Esophagus squamous epithelium (tissue), 5 donors: ENCODE data around the gene ITGB6. TPM values are rescaled to one million over a fixed set of nuclear protein-coding genes. Genes with fewer than 3 reads are reported as not detected.

Experiments
- DNase-seq: peaks from one replicate; lab custom pipeline; 2025; lab: John Stamatoyannopoulos, UW
- H3K27ac ChIP-seq, 4 donors: fragments of 200-600 bp; sonication (generic); one replicate each; pipeline ENCODE4 v1.5.1; 2016 to 2019; ENCODE audit warnings: mild to moderate bottlenecking in 1 of 4
- H3K27me3 ChIP-seq, 4 donors: fragments of 200-600 bp; sonication (generic); 1 replicate in 3 of 4; 2 replicates in 1 of 4; pipeline versions ENCODE4 v1.5.1 to v1.6.0; 2017 to 2021; ENCODE audit warnings: antibody characterized with exemption in 1 of 4
- H3K36me3 ChIP-seq, 3 donors: fragments of 200-600 bp; sonication (generic); one replicate each; pipeline ENCODE4 v1.5.1; 2016 to 2019
- H3K4me1 ChIP-seq, 3 donors: fragments of 200-600 bp; sonication (generic); one replicate each; pipeline ENCODE4 v1.5.1; 2017 to 2019
- H3K4me3 ChIP-seq, 4 donors: fragments of 200-600 bp; sonication (generic); 1 replicate in 3 of 4; 2 replicates in 1 of 4; pipeline ENCODE4 v1.5.1; 2016 to 2019; ENCODE audit warnings: mild to moderate bottlenecking in 2 of 4, moderate library complexity in 1 of 4
- H3K9me3 ChIP-seq, 3 donors: fragments of 200-600 bp; sonication (generic); one replicate each; pipeline ENCODE4 v1.5.1; 2016 to 2019
- CTCF ChIP-seq, 6 experiments: fragments of 450-650 bp in 4 of 6; fragments of 200-600 bp in 2 of 6; sonication (generic) in 2 of 6; IDR thresholded peaks; one replicate each; pipeline ENCODE4 v1.5.1; 2016 to 2019; ENCODE audit warnings: antibody characterized with exemption in 6 of 6, mild to moderate bottlenecking in 4 of 6, moderate library complexity in 4 of 6
- POLR2A ChIP-seq, 4 donors: fragments of 450-650 bp; IDR thresholded peaks; one replicate each; pipeline ENCODE4 v1.6.1; 2017; ENCODE audit warnings: antibody characterized with exemption in 4 of 4, mild to moderate bottlenecking in 4 of 4, moderate library complexity in 3 of 4
- WGBS, 2 donors: methylation state at CpG; one replicate each; pipeline ENCODE4 v1.1.5; 2018; 5-methylcytosine and 5-hydroxymethylcytosine counted together
- intact Hi-C: fragments of 100-400 bp; cut with DNase I; formaldehyde crosslinking; loops from one replicate; pipeline ENCODE4 v1.15.0; 2022
- total RNA-seq, 4 donors: library from RNA; depleted of rRNA; stranded (reverse); fragments of >200 nt; gene quantifications; one replicate each; pipeline ENCODE4 v1.1.0, GENCODE V29; 2016
- donor health status: DM: yes; HTN: yes; CAD: no.

Gene ITGB6
- total RNA-seq, 4 donors from 2014 or later: 25.3 to 42.2 (median 33.6) TPM

GRCh38 chr2:160168878-160169277, 31.2 kb downstream of the ITGB6 start:
- H3K36me3 ChIP-seq: peaks cover 0 to 75% (median 9%) of the 10 kb centered on the region in 3 donors
- no peaks in the 10 kb centered on the region for H3K4me1 ChIP-seq
- H3K4me3 ChIP-seq: no peak overlapping the region
- DNase-seq: no peak
- intact Hi-C loops: no loop called here
- no peaks in the 10 kb centered on the region for H3K9me3 ChIP-seq
- WGBS, 2 donors: 95% methylated on average over 3 of the region's 3 CpGs
- H3K27ac ChIP-seq: no peak overlapping the region
- no peaks in the 10 kb centered on the region for H3K27me3 ChIP-seq
- no peak for TF ChIP-seq POLR2A (IDR thresholded peaks at IDR 0.05)
- no peak for TF ChIP-seq CTCF (IDR thresholded peaks at IDR 0.05)

- no peak for TF ChIP-seq CTCF (IDR thresholded peaks at IDR 0.05)
- TF ChIP-seq POLR2A (IDR thresholded peaks at IDR 0.05): no peak
- WGBS, 2 donors: 87 to 89% methylated on average over 12 of the region's 12 CpGs
- H3K4me3 ChIP-seq: no peak overlapping the region
- H3K9me3 ChIP-seq: no peaks in the 10 kb centered on the region
- no peaks in the 10 kb centered on the region for H3K4me1 ChIP-seq
- no peak overlapping the region for H3K27ac ChIP-seq
- H3K27me3 ChIP-seq: no peaks in the 10 kb centered on the region
- H3K36me3 ChIP-seq: peaks cover 0 to 82% (median 6%) of the 10 kb centered on the region in 3 donors
- no peak for DNase-seq
- intact Hi-C loops: no loop called here
Observed at GRCh38 chr2:160167089-160167740, 32.9 kb downstream of the ITGB6 start.

DNA sequence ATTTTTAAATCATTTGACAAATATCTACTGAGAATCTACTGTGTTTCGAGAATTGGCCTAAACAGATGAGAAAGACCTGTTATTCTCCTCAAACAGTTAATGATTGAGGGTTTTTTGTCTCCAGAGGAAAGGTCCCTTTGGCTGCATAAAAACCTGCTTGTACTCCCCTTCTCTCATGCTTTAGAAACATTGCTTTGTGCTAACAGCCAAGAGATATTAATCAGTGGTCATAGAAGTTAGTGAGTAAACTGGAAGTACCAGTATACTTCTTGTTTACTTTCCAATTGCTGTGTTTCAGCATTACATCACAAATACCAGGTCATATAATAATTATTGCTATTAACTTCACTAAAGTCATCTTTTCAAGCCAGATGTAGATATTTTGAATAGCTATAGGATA, 34.1 kb downstream of the ITGB6 start:
- TF ChIP-seq POLR2A (IDR thresholded peaks at IDR 0.05): no peak
- TF ChIP-seq CTCF (IDR thresholded peaks at IDR 0.05): no peak
- intact Hi-C loops: no loop called here
- Histone ChIP-seq H3K36me3 (peaks cover 0 to 78% (median 0%) of the 10 kb centered on the region in 3 donors), H3K27me3 (no peaks in the 10 kb centered on the region), H3K4me1 (no peaks in the 10 kb centered on the region), H3K4me3 (no peak overlapping the region), H3K27ac (no peak overlapping the region), H3K9me3 (no peaks in the 10 kb centered on the region)
- no peak for DNase-seq
- WGBS, 2 donors: 80 to 86% methylated on average over 1 of the region's 1 CpG

DNA sequence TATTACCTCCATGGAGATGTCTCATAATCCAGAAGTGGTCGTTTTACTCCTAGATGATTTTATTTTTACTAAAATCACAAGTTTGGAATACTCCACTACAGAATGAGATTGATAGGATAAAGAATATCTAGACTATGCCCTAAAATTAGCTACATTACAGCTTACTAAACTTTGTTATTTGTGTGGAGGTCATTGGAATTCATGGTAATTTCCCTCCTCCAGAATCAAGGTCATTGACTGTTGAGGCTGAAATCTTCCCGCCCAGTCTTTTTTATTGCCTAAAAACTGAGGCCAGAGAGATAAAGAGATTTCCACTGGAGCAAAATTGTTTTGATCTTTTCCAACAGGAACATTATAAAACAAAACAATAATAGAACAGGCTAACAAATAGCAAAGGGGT, 35.0 kb downstream of the ITGB6 start:
- DNase-seq: no peak
- no peaks in the 10 kb centered on the region for H3K4me1 ChIP-seq

More for the DNA sequence above, 35.0 kb downstream of the ITGB6 start:
- Histone ChIP-seq H3K27me3 (no peaks in the 10 kb centered on the region), H3K9me3 (no peaks in the 10 kb centered on the region), H3K36me3 (peaks cover 0 to 73% (median 0%) of the 10 kb centered on the region in 3 donors), H3K4me3 (no peak overlapping the region), H3K27ac (no peak overlapping the region)
- 70 to 73% methylated on average over 2 of the region's 2 CpGs for WGBS, 2 donors
- intact Hi-C loops: no loop called here
- no peak for TF ChIP-seq POLR2A (IDR thresholded peaks at IDR 0.05)
- TF ChIP-seq CTCF (IDR thresholded peaks at IDR 0.05): no peak
